ENCODE results near the gene POLR2H. TPM values are rescaled to one million over a fixed set of nuclear protein-coding genes. Genes with fewer than 3 reads are reported as not detected.
A peak's percentile ranks its signal among the peaks of the same experiment; 100 is the strongest.

The POLR2H gene
- total and polyA plus RNA-seq, 2 donors from 2014 or later = 82.0 to 157 TPM

DNA sequence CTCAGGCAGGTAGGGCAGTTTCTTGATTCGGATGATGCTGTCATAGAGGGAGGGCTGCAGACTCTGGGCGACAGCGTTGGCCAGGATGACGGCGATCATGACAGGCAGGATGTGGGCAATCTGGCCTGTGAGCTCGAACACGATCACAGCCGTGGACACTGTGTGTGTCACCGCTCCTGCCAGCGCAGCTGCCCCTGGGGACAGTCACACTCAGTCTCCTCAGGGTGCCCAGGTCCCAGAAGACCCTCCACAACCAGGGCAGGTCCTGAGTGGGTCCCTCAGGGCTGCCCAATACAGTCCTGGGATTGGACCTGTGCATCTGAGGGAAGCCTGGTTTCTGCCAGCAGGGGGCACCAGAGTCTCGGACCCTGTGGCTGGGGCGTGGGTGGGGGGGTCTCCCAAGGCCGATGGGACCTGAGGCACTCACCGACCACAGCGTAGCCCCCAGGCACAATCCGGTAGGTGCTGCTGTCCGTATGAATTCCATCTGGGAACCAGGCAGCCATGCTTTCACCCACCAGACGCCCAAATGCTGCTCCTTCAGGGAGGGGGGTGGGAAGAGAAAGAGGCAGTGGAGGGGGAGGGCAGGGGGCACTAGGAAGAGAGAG is 7.3 kb upstream of the POLR2H start:
- Histone ChIP-seq H3K9me3 (ENCODE audit: control insufficient read depth in 2 of 3, insufficient read depth in 1 of 3, low read length in 3 of 3) (no peaks in the 10 kb centered on the region), H3K27ac (ENCODE audit: low read depth in 2 of 2, low read length in 2 of 2) (no peak overlapping the region), H3K4me3 (ENCODE audit: low read length in 3 of 3) (no peak overlapping the region), H3K4me1 (ENCODE audit: control insufficient read depth in 2 of 3, insufficient read depth in 2 of 3, low read depth in 1 of 3, low read length in 3 of 3) (peaks cover 0 to 8% (median 2%) of the 10 kb centered on the region in 3 donors), H3K27me3 (ENCODE audit: control insufficient read depth, insufficient read depth, low read length) (no peaks in the 10 kb centered on the region), H3K36me3 (ENCODE audit: control insufficient read depth in 2 of 3, insufficient read depth in 3 of 3, low read length in 3 of 3) (peaks cover 0 to 5% (median 4%) of the 10 kb centered on the region in 3 donors), H3K9ac (ENCODE audit: low read length in 3 of 3) (no peak overlapping the region)
- DNase-seq (peak in 4 of 5 donors; percentile 51 to 76 (median 64)), FAIRE-seq (no peak)
- TF ChIP-seq, protein P1, sequence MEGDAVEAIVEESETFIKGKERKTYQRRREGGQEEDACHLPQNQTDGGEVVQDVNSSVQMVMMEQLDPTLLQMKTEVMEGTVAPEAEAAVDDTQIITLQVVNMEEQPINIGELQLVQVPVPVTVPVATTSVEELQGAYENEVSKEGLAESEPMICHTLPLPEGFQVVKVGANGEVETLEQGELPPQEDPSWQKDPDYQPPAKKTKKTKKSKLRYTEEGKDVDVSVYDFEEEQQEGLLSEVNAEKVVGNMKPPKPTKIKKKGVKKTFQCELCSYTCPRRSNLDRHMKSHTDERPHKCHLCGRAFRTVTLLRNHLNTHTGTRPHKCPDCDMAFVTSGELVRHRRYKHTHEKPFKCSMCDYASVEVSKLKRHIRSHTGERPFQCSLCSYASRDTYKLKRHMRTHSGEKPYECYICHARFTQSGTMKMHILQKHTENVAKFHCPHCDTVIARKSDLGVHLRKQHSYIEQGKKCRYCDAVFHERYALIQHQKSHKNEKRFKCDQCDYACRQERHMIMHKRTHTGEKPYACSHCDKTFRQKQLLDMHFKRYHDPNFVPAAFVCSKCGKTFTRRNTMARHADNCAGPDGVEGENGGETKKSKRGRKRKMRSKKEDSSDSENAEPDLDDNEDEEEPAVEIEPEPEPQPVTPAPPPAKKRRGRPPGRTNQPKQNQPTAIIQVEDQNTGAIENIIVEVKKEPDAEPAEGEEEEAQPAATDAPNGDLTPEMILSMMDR (IDR thresholded peaks at IDR 0.05; ENCODE audit: borderline replicate concordance, extremely low read depth, insufficient read depth) = peak; percentile 68
- intact Hi-C loops (cut with DNase I) = no loop called here

GRCh38 chr3:184354754-184355153 is 6.8 kb upstream of the POLR2H start:
- no peak for FAIRE-seq
- TF ChIP-seq, protein P1 (IDR thresholded peaks at IDR 0.05; ENCODE audit: borderline replicate concordance, extremely low read depth, insufficient read depth) = no peak
- Histone ChIP-seq H3K27ac (ENCODE audit: low read depth in 2 of 2, low read length in 2 of 2) (no peak overlapping the region), H3K9ac (ENCODE audit: low read length in 3 of 3) (no peak overlapping the region), H3K9me3 (ENCODE audit: control insufficient read depth in 2 of 3, insufficient read depth in 1 of 3, low read length in 3 of 3) (no peaks in the 10 kb centered on the region), H3K27me3 (ENCODE audit: control insufficient read depth, insufficient read depth, low read length) (no peaks in the 10 kb centered on the region), H3K4me3 (ENCODE audit: low read length in 3 of 3) (no peak overlapping the region), H3K4me1 (ENCODE audit: control insufficient read depth in 2 of 3, insufficient read depth in 2 of 3, low read depth in 1 of 3, low read length in 3 of 3) (peaks cover 0 to 5% (median 2%) of the 10 kb centered on the region in 3 donors), H3K36me3 (ENCODE audit: control insufficient read depth in 2 of 3, insufficient read depth in 3 of 3, low read length in 3 of 3) (peaks cover 0 to 5% (median 4%) of the 10 kb centered on the region in 3 donors)
- intact Hi-C loops (cut with DNase I) = no loop called here
- DNase-seq = peak in 1 of 5 donors; percentile 51

GRCh38 chr3:184355261-184356040 is 6.1 kb upstream of the POLR2H start:
- H3K36me3 ChIP-seq (ENCODE audit: control insufficient read depth in 2 of 3, insufficient read depth in 3 of 3, low read length in 3 of 3) = peaks cover 0 to 5% (median 4%) of the 10 kb centered on the region in 3 donors
- TF ChIP-seq, protein P1 (IDR thresholded peaks at IDR 0.05; ENCODE audit: borderline replicate concordance, extremely low read depth, insufficient read depth) = no peak
- H3K4me3 ChIP-seq (ENCODE audit: low read length in 3 of 3) = no peak overlapping the region
- H3K9ac ChIP-seq (ENCODE audit: low read length in 3 of 3) = no peak overlapping the region
- H3K4me1 ChIP-seq (ENCODE audit: control insufficient read depth in 2 of 3, insufficient read depth in 2 of 3, low read depth in 1 of 3, low read length in 3 of 3) = peaks cover 0 to 6% (median 5%) of the 10 kb centered on the region in 3 donors
- H3K9me3 ChIP-seq (ENCODE audit: control insufficient read depth in 2 of 3, insufficient read depth in 1 of 3, low read length in 3 of 3) = no peaks in the 10 kb centered on the region
- DNase-seq = peak in 1 of 5 donors; percentile 64
- intact Hi-C loops (cut with DNase I) = no loop called here
- no peaks in the 10 kb centered on the region for H3K27me3 ChIP-seq (ENCODE audit: control insufficient read depth, insufficient read depth, low read length)
- FAIRE-seq = no peak
- no peak overlapping the region for H3K27ac ChIP-seq (ENCODE audit: low read depth in 2 of 2, low read length in 2 of 2)

All from kidney (tissue), 14 donors.